ENCODE measurements around the gene RDH11. TPM values are rescaled to one million over a fixed set of nuclear protein-coding genes. Genes with fewer than 3 reads are reported as not detected.
A peak's percentile ranks its signal among the peaks of the same experiment; 100 is the strongest.

RDH11 gene
- total RNA-seq, 1 donor from 2014 or later, result 12.5 TPM

- ATAC-seq, result no peak
- intact Hi-C loops (cut with micrococcal nuclease), result loop anchor here (5.0 kb wide), 1 partner anchor 49 kb away; the partner anchor contains the start of gene ARG2
- no peak for DNase-seq
These were observed 29.7 kb downstream of the RDH11 start for GRCh38 chr14:67665868-67666267.

- intact Hi-C loops (cut with micrococcal nuclease), result no loop called here
- ATAC-seq (no peak), DNase-seq (no peak)
These were observed 31.9 kb downstream of the RDH11 start for GRCh38 chr14:67663633-67664032.

DNA sequence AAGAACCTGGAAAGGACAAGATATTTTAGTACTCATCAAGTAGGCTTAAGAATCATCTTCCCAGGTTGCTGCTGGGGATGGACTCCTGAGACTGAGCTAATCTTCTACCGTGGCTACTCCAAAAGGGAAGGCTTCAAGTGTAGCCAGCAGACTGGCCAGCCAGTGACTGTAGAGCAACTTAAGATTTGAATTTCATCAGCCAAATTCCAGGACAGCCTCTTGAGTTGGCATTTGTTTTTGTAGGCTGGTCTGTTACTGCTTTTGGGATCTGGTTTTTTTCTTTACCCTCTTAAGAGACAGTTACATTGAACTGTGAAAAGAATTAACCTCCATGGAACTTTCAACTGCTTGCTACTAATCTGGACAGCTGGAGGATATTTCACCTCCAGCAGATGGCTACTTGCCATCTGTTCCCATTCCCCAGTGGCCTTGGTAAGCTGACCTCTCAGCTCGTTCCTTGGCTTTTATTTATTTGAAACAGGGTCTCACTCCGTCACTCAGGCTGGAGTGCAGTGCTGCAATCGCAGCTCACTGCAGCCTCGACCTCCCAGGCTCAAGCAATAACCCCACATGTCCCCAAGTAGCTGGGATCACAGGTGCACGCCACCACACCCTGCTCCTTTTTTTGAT, 41.8 kb downstream of the RDH11 start:
- ATAC-seq, result no peak
- DNase-seq, result no peak
- intact Hi-C loops (cut with micrococcal nuclease), result no loop called here

DNA sequence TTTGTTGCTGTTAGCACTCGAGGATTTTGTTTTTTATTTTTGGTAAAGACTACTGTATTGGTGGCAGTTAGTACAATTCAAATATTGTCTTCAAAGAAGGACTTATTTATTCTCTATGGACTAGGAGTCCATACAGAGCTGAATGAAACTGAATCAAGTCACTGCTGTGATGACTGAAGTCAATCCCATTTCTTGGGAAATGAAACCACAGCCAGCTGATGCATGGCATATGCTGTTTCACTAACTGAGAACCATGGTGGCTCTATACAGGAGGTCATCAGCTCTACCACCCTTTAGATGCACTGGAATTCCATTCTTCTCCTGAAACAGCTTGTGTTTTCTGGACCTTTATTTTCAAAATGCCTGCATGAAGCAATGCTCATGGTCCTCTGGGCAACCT, 43.4 kb downstream of the RDH11 start:
- intact Hi-C loops (cut with micrococcal nuclease), result no loop called here
- ATAC-seq (no peak), DNase-seq (no peak)

- ATAC-seq (no peak), DNase-seq (no peak)
- intact Hi-C loops (cut with micrococcal nuclease), result no loop called here
These were observed 44.9 kb downstream of the RDH11 start for GRCh38 chr14:67650694-67651093.

GRCh38 chr14:67650151-67650550, 45.4 kb downstream of the RDH11 start:
- no peak for ATAC-seq

DNA sequence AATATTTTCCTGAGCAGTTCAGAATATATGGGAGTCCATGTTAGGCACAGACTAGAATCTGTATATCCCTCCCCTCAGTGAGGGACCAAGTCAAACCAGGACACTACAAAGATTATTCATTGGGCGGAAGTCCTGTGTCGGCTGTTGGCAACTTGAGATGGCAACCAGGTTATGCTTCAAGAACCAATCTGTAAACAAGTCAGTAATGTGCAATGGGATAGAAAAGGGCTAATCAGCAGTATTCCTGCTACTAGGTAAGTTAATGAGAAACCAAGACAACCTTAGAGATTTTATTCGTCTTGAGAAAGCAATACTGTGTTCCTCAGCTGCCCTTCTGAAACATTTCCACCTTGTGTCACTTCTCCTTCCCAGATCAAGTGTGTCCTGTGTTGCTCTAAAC, 49.4 kb downstream of the RDH11 start:
- ATAC-seq (no peak), DNase-seq (no peak)
- intact Hi-C loops (cut with micrococcal nuclease), result no loop called here

More at GRCh38 chr14:67650151-67650550, 45.4 kb downstream of the RDH11 start:
- intact Hi-C loops (cut with micrococcal nuclease), result no loop called here
- no peak for DNase-seq

DNA sequence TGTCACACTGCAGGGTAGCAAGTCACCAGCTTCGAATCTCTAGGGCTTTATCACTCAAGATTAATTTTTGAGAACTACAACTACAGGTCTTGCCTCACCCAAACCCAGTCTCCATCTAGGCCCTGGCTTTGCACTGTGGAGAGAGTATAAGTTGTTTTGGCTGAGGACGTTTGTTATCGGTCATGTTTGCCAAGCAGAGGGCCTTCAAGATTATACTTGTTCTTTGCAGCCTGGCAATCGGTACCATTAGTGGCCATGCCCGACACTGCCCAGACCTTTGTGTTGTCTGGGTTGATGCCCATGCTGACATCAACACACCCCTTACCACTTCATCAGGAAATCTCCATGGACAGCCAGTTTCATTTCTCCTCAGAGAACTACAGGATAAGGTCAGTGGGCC, 50.1 kb downstream of the RDH11 start:
- peak; percentile 89 for ATAC-seq
- intact Hi-C loops (cut with micrococcal nuclease), result no loop called here
- peak; percentile 30 for DNase-seq

- DNase-seq (no peak), ATAC-seq (peak; percentile 66)
- intact Hi-C loops (cut with micrococcal nuclease), result no loop called here
These were observed 51.1 kb downstream of the RDH11 start for GRCh38 chr14:67644428-67644827.

- DNase-seq (no peak), ATAC-seq (no peak)
- intact Hi-C loops (cut with micrococcal nuclease), result no loop called here
These were observed 51.9 kb downstream of the RDH11 start for GRCh38 chr14:67643713-67644112.

DNA sequence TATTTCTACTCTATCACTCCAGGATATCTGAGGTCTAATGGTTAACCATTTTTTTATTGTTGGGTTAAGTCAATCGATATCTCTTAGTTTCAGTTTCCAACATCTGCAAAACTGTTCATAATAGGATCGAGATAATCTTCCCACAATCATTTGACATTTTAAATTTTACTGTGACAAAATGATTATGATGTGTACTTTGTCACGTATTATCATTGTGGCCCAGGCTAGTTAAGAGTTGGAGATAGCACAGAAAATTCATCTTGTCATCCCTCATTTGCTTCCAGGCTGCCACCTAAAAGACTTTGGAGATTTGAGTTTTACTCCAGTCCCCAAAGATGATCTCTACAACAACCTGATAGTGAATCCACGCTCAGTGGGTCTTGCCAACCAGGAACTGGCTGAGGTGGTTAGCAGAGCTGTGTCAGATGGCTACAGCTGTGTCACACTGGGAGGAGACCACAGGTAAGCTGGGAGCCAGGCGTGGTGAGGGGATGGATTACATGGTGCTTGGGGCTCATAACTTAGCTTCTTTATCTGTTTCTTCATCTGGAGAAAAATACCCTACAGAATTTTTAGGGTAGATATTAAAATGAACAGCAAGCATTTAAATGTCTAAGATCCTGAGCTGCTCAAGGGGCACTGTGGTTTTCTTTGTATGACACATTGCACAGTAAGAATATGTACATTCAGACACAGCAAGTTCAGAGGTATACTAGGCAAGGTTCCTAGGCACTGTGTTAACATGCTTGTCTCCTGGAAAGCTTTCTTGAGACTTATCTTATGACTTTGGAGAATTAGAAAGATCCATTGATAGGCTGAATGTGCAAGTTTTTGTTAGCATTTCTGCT, 53.4 kb downstream of the RDH11 start:
- ATAC-seq (no peak), DNase-seq (no peak)
- intact Hi-C loops (cut with micrococcal nuclease), result no loop called here

DNA sequence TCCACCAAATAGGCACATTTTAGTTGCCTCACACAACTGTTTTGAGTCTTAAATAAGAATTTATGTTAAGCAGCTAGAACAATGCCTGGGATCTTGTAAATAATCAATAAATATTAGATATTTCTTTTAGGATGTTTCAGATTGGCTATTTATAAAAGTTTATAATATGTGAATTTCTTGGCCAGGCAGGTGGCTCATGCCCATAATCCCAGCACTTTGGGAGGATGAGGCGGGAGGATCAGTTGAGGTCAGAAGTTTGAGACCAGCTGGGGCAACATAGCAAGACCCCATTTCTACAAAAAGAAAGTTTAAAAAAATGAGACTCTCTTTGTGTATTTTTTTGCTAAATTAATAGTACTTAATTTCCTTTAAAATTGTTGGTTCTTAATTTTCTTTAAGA, 54.1 kb downstream of the RDH11 start:
- ATAC-seq (no peak), DNase-seq (no peak)
- intact Hi-C loops (cut with micrococcal nuclease), result no loop called here

- ATAC-seq (no peak), DNase-seq (no peak)
- intact Hi-C loops (cut with micrococcal nuclease), result no loop called here
These were observed 56.9 kb downstream of the RDH11 start for GRCh38 chr14:67638642-67639041.

DNA sequence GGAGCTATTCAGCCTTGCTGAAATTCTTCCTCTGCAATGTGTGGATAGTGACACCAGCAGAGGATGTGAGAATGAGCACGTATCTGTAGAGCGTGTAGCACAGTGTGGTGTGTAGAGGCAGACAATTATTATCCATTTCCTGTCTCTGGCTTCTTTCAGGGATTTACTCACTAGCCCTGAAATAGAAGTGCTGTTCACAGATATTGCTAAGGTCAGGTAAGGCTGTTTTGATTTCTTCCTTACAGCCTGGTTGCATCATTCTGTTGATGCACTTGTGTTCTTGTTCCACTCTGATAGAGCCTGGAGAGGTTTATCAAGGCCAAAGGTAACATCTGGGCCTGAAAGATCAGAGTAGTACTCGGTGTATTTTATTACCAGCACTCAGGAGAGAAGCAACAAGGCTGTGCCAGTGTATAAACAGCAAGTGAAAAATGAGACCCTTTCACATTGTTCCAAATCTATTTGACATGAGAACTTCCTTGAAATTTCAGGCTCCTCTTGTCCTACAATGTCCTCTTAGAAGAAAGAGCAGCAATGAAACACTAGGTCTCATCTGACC, 59.1 kb downstream of the RDH11 start:
- intact Hi-C loops (cut with micrococcal nuclease), result no loop called here

GRCh38 chr14:67633451-67634147, 62.0 kb downstream of the RDH11 start:
- no peak for ATAC-seq

More for the DNA sequence above, 59.1 kb downstream of the RDH11 start:
- no peak for DNase-seq
- ATAC-seq, result peak; percentile 97

GRCh38 chr14:67630938-67631337, 64.6 kb downstream of the RDH11 start:
- ATAC-seq (no peak), DNase-seq (no peak)
- intact Hi-C loops (cut with micrococcal nuclease), result no loop called here

More at GRCh38 chr14:67633451-67634147, 62.0 kb downstream of the RDH11 start:
- no peak for DNase-seq
- intact Hi-C loops (cut with micrococcal nuclease), result no loop called here

DNA sequence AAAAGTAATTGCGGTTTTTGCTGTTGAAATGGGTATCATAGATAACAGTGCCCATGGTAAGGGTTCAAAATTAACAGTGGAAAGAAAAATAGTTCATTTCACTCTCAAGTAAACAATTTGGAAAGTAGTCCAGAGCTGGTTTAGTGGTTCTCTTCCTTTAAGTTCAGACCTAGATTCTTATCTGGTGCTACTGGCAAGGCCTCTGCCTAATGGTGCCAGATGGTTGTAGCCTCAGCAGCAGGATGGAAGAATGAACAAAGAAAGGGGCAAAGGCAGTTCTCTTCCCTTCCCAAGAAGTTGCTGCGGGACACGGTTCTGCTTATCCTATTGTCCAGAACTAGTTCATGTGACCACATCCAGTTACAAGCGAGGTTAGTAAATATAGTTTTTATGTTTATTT, 65.4 kb downstream of the RDH11 start:
- no peak for DNase-seq
- no peak for ATAC-seq
- intact Hi-C loops (cut with micrococcal nuclease), result no loop called here

GRCh38 chr14:67627519-67627918, 68.0 kb downstream of the RDH11 start:
- DNase-seq, result no peak
- intact Hi-C loops (cut with micrococcal nuclease), result no loop called here
- no peak for ATAC-seq

Measured in left ventricle myocardium superior (tissue), 1 donor.